ENCODE data around the gene IZUMO1. TPM values are rescaled to one million over a fixed set of nuclear protein-coding genes. Genes with fewer than 3 reads are reported as not detected.

The IZUMO1 gene
- total and polyA plus RNA-seq, 2 of the 13 experiments (the other 11 are each of a cell fraction or from before 2014, with no cell fraction given) = 0.07 to 0.22 TPM

- no peak for TF ChIP-seq ZBTB40 (IDR thresholded peaks at IDR 0.05)
- no peak for TF ChIP-seq ZBTB40 (CRISPR knock-in tag; IDR thresholded peaks at IDR 0.05)
- no peak for TF ChIP-seq SNAPC2 (CRISPR knock-in tag; IDR thresholded peaks at IDR 0.05)
- no peak for TF ChIP-seq RELA (CRISPR knock-in tag; IDR thresholded peaks at IDR 0.05)
- peak; percentile 97 for TF ChIP-seq ZNF263 (CRISPR knock-in tag; IDR thresholded peaks at IDR 0.05)
- no peak for TF ChIP-seq GLI4 (CRISPR knock-in tag; IDR thresholded peaks at IDR 0.05; ENCODE audit: borderline replicate concordance)
- no peak for TF ChIP-seq CHD2 (IDR thresholded peaks at IDR 0.05; ENCODE audit: low read depth, low read length)
- TF ChIP-seq CEBPZ (IDR thresholded peaks at IDR 0.05; ENCODE audit: low read length) = no peak
- peak; percentile 37 for TF ChIP-seq AGO2 (optimal IDR thresholded peaks at IDR 0.05; ENCODE audit: low read depth, low read length)
- TF ChIP-seq SCMH1 (CRISPR knock-in tag; IDR thresholded peaks at IDR 0.05; ENCODE audit: borderline replicate concordance) = no peak
- TF ChIP-seq TCF7 (IDR thresholded peaks at IDR 0.05; ENCODE audit: low read depth) = no peak
- TF ChIP-seq, protein P1, sequence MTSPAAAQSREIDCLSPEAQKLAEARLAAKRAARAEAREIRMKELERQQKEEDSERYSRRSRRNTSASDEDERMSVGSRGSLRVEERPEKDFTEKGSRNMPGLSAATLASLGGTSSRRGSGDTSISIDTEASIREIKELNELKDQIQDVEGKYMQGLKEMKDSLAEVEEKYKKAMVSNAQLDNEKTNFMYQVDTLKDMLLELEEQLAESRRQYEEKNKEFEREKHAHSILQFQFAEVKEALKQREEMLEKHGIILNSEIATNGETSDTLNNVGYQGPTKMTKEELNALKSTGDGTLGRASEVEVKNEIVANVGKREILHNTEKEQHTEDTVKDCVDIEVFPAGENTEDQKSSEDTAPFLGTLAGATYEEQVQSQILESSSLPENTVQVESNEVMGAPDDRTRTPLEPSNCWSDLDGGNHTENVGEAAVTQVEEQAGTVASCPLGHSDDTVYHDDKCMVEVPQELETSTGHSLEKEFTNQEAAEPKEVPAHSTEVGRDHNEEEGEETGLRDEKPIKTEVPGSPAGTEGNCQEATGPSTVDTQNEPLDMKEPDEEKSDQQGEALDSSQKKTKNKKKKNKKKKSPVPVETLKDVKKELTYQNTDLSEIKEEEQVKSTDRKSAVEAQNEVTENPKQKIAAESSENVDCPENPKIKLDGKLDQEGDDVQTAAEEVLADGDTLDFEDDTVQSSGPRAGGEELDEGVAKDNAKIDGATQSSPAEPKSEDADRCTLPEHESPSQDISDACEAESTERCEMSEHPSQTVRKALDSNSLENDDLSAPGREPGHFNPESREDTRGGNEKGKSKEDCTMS (CRISPR knock-in tag; conservative IDR thresholded peaks at IDR 0.05) = no peak
- TF ChIP-seq KLF15 (CRISPR knock-in tag; IDR thresholded peaks at IDR 0.05; ENCODE audit: borderline replicate concordance) = no peak
- TF ChIP-seq MED13 (CRISPR knock-in tag; IDR thresholded peaks at IDR 0.05) = no peak
Observed at GRCh38 chr19:48716562-48717291, 30.0 kb downstream of the IZUMO1 start (continued).

All from HepG2 (cell line).